PC-9 (cell line): Measurements from ENCODE around the gene UNC13A.

ENCODE experiments used
- EZH2 ChIP-seq: fragments of 200-600 bp; sonication (generic); IDR thresholded peaks from 2 replicates; pipeline ENCODE4 v1.8.0; 2017; ENCODE audit warnings: antibody characterized with exemption, low read depth
- TF ChIP-seq, protein P1 (sequence below): fragments of 200-600 bp; sonication (generic); conservative IDR thresholded peaks from 2 replicates; pipeline ENCODE4 v1.6.1; 2017; ENCODE audit warnings: mixed run types, antibody characterized with exemption, mild to moderate bottlenecking, moderate library complexity

DNA sequence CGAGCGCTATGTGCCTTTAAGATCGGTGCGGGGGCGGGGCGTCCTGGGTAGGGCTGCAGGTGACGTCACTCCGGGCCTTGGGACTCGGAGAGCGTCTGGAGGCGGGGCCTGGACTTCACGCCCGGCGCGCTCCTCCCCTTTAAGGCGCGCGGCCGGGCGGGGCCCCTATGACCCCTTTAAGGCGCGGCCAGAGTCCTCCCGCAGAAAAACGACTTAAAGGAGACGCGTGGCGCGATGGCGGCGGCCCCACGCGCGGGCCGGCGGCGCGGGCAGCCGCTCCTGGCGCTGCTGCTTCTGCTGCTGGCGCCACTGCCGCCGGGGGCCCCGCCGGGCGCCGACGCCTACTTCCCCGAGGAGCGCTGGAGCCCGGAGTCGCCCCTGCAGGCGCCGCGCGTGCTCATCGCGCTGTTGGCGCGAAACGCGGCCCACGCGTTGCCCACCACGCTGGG lies 132.7 kb downstream of the UNC13A start, which contains the start of gene COLGALT1:
- TF ChIP-seq, protein P1, sequence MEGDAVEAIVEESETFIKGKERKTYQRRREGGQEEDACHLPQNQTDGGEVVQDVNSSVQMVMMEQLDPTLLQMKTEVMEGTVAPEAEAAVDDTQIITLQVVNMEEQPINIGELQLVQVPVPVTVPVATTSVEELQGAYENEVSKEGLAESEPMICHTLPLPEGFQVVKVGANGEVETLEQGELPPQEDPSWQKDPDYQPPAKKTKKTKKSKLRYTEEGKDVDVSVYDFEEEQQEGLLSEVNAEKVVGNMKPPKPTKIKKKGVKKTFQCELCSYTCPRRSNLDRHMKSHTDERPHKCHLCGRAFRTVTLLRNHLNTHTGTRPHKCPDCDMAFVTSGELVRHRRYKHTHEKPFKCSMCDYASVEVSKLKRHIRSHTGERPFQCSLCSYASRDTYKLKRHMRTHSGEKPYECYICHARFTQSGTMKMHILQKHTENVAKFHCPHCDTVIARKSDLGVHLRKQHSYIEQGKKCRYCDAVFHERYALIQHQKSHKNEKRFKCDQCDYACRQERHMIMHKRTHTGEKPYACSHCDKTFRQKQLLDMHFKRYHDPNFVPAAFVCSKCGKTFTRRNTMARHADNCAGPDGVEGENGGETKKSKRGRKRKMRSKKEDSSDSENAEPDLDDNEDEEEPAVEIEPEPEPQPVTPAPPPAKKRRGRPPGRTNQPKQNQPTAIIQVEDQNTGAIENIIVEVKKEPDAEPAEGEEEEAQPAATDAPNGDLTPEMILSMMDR = no peak
- no peak for TF ChIP-seq EZH2
